Vagina (tissue), 2 donors: ENCODE data around the gene LIF. TPM values are rescaled to one million over a fixed set of nuclear protein-coding genes. Genes with fewer than 3 reads are reported as not detected.

ENCODE experiments used
- DNase-seq, 2 donors: peaks; one replicate each; pipeline ENCODE4 v3.0.0-alpha.2; 2017; ENCODE audit errors: extremely low spot score in 2 of 2
- H3K27ac ChIP-seq: fragments of 200-600 bp; sonication (generic); one replicate; pipeline ENCODE4 v1.5.1; 2019
- H3K27me3 ChIP-seq: fragments of 200-600 bp; sonication (generic); one replicate; pipeline ENCODE4 v1.5.1; 2019
- H3K36me3 ChIP-seq, 2 donors: fragments of 200-600 bp; sonication (generic); one replicate each; pipeline ENCODE4 v1.5.1; 2017 to 2019
- H3K4me1 ChIP-seq: fragments of 200-600 bp; sonication (generic); one replicate; pipeline ENCODE4 v1.5.1; 2019
- H3K4me3 ChIP-seq, 2 donors: fragments of 200-600 bp; sonication (generic); 1 replicate in 1 of 2; 2 replicates in 1 of 2; pipeline ENCODE4 v1.5.1; 2016 to 2019
- H3K9me3 ChIP-seq: fragments of 200-600 bp; sonication (generic); one replicate; pipeline ENCODE4 v1.5.1; 2019
- POLR2A ChIP-seq, 2 donors: fragments of 450-650 bp; IDR thresholded peaks; one replicate each; pipeline ENCODE4 v1.6.1; 2017; ENCODE audit warnings: antibody characterized with exemption in 2 of 2, mild to moderate bottlenecking in 2 of 2, moderate library complexity in 2 of 2
- POLR2AphosphoS5 ChIP-seq, 2 donors: sonication (generic); formaldehyde crosslinking; IDR thresholded peaks; one replicate each; pipeline ENCODE4 v1.9.0; 2017; ENCODE audit warnings: antibody characterized with exemption in 2 of 2, mild to moderate bottlenecking in 2 of 2, low read depth in 1 of 2; ENCODE audit not compliant: insufficient read depth in 1 of 2
- intact Hi-C: fragments of 100-400 bp; cut with DNase I; formaldehyde crosslinking; loops from one replicate; pipeline ENCODE4 v1.15.1; 2023
- total RNA-seq: library from RNA; depleted of rRNA; stranded (reverse); fragments of >200 nt; gene quantifications from one replicate; pipeline ENCODE4 v1.2.3, GENCODE V29; 2016
- TF ChIP-seq, protein P1 (sequence below), 3 experiments: fragments of 450-650 bp in 2 of 3; fragments of 200-600 bp in 1 of 3; sonication (generic) in 1 of 3; IDR thresholded peaks; one replicate each; pipeline ENCODE4 v1.5.1; 2017 to 2019; ENCODE audit warnings: antibody characterized with exemption in 3 of 3, mild to moderate bottlenecking in 2 of 3, moderate library complexity in 2 of 3

Gene LIF
- total RNA-seq, 1 donor from 2014 or later = 0.49 TPM

DNA sequence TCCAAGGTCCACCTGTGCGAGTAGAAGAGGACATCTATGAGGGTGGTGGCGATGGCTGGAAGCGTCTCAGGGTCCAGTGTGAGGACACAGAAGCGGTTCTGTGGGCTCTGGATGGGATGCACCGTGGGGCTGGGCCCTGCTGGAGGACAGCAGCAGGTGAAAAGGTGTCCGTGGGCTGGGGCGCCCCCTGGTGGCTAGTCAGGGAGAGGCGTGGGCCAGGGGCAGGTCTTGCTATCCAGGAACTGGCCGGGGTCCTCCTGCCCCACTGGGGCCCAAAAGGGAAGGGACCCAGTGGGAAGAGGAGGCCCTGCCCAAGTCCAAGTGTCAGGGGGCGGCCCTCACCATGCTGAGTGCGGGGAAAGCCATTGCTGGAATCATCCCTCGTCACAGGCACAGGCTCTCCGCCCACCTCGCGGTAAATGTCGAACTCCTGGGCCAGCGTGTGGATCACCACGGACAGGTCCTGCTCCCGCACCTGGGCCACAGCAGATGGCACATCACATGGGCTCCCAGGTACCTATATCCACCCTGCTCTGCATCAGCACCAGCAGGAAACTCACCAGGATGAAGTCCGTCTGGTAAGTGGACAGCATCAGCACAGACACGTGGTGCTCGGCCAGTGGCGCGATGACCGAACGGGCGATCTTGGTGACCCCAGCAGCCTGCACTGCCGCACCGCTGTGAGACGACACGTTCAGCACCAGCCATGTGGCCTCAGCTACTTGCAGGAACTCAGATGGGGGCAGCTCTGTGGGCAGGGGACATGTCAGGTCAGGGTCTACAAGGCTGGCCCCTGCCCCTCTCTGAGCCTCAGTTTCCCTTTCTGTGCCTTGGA lies 40.5 kb upstream of the LIF start:
- TF ChIP-seq, protein P1, sequence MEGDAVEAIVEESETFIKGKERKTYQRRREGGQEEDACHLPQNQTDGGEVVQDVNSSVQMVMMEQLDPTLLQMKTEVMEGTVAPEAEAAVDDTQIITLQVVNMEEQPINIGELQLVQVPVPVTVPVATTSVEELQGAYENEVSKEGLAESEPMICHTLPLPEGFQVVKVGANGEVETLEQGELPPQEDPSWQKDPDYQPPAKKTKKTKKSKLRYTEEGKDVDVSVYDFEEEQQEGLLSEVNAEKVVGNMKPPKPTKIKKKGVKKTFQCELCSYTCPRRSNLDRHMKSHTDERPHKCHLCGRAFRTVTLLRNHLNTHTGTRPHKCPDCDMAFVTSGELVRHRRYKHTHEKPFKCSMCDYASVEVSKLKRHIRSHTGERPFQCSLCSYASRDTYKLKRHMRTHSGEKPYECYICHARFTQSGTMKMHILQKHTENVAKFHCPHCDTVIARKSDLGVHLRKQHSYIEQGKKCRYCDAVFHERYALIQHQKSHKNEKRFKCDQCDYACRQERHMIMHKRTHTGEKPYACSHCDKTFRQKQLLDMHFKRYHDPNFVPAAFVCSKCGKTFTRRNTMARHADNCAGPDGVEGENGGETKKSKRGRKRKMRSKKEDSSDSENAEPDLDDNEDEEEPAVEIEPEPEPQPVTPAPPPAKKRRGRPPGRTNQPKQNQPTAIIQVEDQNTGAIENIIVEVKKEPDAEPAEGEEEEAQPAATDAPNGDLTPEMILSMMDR (IDR thresholded peaks at IDR 0.05) = peak; percentile 82 to 89 (median 84)
- TF ChIP-seq POLR2AphosphoS5 (IDR thresholded peaks at IDR 0.05; ENCODE audit: insufficient read depth in 1 of 2, low read depth in 1 of 2) = no peak
- Histone ChIP-seq H3K27me3 (no peaks in the 10 kb centered on the region), H3K36me3 (peaks cover 0 to 19% of the 10 kb centered on the region in 2 donors), H3K9me3 (no peaks in the 10 kb centered on the region), H3K27ac (peak overlapping the region; percentile 97), H3K4me3 (no peak overlapping the region), H3K4me1 (peaks cover 44% of the 10 kb centered on the region)
- intact Hi-C loops = loop anchor here (10.0 kb wide), 1 partner anchor 68 kb away; the partner anchor contains the start of genes CCDC157 and SF3A1
- DNase-seq = no peak

DNA sequence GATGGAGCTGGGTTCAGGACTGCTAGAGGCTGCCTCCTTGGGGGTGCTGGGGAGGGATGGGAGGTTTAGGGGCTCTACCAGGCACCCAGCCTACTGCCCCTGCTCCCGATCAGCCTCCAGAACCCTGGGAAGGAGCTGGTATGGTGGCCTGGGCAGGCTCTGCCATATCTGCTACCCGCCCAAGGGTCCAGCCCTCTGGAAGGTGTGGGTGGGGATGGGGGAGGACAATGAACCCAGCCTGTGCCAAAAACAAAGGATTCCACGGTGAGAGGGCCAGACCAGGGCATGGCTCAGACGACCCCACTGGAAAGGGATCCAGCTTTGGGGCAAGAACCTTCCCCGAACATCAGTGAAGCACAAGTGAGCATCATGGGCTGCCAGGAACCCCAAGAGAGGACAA lies 39.8 kb upstream of the LIF start:
- H3K4me1 ChIP-seq = peaks cover 37% of the 10 kb centered on the region
- no peak overlapping the region for H3K27ac ChIP-seq
- intact Hi-C loops = loop anchor here (10.0 kb wide), 1 partner anchor 68 kb away; the partner anchor contains the start of genes CCDC157 and SF3A1
- peaks cover 0 to 18% of the 10 kb centered on the region in 2 donors for H3K36me3 ChIP-seq
- no peak for DNase-seq
- TF ChIP-seq, protein P1 (IDR thresholded peaks at IDR 0.05) = no peak
- TF ChIP-seq POLR2A (IDR thresholded peaks at IDR 0.05) (no peak), POLR2AphosphoS5 (IDR thresholded peaks at IDR 0.05; ENCODE audit: insufficient read depth in 1 of 2, low read depth in 1 of 2) (no peak)
- no peaks in the 10 kb centered on the region for H3K27me3 ChIP-seq
- no peak overlapping the region for H3K4me3 ChIP-seq
- H3K9me3 ChIP-seq = no peaks in the 10 kb centered on the region

DNA sequence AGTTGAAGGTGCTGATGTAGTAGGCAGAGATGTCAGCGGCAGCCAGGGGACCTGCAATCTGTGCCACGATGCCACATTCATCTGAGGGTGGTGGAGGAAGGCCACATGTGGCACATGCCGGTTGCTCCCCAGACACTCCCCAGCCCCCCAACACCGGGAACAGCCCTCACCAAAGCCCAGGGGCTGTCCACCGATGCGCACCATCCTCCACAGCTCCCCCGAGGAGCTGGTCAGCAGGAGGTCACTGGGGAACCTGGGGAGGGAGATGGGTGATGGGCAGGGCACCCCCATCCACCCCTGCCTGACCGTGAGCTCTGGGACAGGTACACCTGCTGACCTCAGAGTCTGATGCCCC lies 39.3 kb upstream of the LIF start:
- Histone ChIP-seq H3K27me3 (no peaks in the 10 kb centered on the region), H3K4me1 (peaks cover 32% of the 10 kb centered on the region), H3K9me3 (no peaks in the 10 kb centered on the region), H3K36me3 (peaks cover 0 to 18% of the 10 kb centered on the region in 2 donors), H3K4me3 (no peak overlapping the region), H3K27ac (no peak overlapping the region)
- intact Hi-C loops = loop anchor here (10.0 kb wide), 1 partner anchor 69 kb away; the partner anchor contains the start of genes CCDC157 and SF3A1
- DNase-seq = no peak
- TF ChIP-seq POLR2AphosphoS5 (IDR thresholded peaks at IDR 0.05; ENCODE audit: insufficient read depth in 1 of 2, low read depth in 1 of 2) (no peak), POLR2A (IDR thresholded peaks at IDR 0.05) (no peak)
- TF ChIP-seq, protein P1 (IDR thresholded peaks at IDR 0.05) = no peak

DNA sequence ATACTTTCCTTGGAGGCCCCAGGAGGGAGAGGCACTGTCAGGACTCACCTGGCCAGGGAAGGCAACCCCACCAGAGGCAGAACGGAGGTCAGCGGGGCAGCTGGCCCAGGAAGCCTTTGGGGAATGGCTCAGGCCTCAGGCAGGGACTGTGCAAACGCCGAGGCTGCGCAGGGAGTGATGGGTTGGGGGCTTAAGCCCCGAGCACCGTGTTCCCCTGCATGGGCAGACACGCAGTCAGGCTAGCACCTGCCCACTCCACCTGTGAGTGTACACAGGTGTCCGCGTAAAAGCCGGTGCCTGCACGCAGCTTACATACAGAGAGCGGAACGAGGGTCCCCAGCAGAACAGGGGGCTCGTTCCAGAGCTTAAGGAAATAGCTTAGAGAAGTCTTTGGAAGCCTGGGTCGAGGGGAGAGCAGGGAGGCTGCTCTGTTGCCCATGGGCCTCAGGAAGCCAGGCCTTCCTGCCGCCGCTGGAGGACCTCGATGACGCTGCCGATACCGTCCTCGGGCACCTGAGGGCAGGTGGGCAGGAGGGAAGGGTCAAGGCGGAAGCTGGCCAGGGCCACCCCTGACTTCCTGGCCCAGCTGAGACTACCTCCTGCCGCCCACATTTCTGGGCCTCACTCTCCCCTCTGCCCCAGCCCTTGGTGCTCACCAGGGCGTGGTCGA lies 38.8 kb upstream of the LIF start:
- Histone ChIP-seq H3K27me3 (no peaks in the 10 kb centered on the region), H3K9me3 (no peaks in the 10 kb centered on the region), H3K4me3 (no peak overlapping the region), H3K27ac (no peak overlapping the region), H3K36me3 (peaks cover 0 to 18% of the 10 kb centered on the region in 2 donors), H3K4me1 (peaks cover 27% of the 10 kb centered on the region)
- intact Hi-C loops = loop anchor here (10.0 kb wide), 1 partner anchor 69 kb away; the partner anchor contains the start of genes CCDC157 and SF3A1
- TF ChIP-seq, protein P1 (IDR thresholded peaks at IDR 0.05) = no peak
- TF ChIP-seq POLR2A (IDR thresholded peaks at IDR 0.05) (no peak), POLR2AphosphoS5 (IDR thresholded peaks at IDR 0.05; ENCODE audit: insufficient read depth in 1 of 2, low read depth in 1 of 2) (no peak)
- DNase-seq = no peak
